ENCODE data around the gene SGO1.

- TF ChIP-seq POLR2A (IDR thresholded peaks at IDR 0.05) (no peak), CTCF (IDR thresholded peaks at IDR 0.05) (no peak)
Measured at GRCh38 chr3:20201143-20201542, 15.1 kb upstream of the SGO1 start.
